ENCODE results near the gene ASB10.

The ASB10 gene

DNA sequence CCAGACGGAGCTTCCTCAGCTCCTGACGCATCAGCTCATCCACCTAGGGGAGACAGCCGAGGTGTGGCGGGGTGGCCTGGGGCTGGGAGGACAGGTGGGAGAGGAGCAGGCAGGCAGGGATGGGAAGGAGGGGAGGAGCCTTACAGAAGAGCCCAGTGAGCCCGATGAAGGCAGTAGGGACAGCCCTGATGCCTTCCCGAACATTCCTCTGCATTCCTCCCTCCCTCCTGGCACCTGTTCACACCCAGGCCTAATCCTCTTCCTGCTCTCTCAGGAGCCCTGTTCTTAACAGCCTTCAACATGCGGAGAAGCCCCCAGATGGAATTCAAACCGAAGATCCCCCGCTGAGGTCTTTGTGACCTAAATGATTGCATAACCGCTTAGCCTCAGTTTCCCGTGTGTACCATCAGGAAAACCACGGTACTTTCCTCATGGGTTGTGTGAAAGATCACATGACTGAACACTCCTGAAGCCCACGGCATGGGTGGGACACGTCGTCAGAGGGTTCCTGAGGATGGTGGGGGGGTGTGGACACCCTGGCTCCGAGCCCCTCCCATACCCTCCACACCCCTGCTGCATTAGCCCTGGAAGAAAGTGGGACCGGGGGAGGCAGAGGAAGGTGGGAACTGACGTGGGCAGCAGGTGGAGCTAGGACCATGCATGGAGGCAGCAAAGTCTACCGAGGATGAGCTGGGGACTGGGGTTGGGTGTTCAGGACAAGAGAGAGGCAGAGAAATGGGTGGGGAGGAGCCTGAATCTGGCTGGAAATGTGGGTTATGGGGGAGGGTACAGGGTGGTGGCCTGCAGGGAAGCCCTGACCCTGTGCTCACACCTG, 8.8 kb upstream of the ASB10 start:
- ATAC-seq (ENCODE audit: insufficient read depth, low read depth) (no peak), DNase-seq (no peak)
- no peaks in the 10 kb centered on the region for H3K9me3 ChIP-seq (ENCODE audit: insufficient read depth, low read length, severe bottlenecking)
- H3K4me1 ChIP-seq (ENCODE audit: insufficient read depth, low read length), result no peaks in the 10 kb centered on the region
- TF ChIP-seq, protein P1, sequence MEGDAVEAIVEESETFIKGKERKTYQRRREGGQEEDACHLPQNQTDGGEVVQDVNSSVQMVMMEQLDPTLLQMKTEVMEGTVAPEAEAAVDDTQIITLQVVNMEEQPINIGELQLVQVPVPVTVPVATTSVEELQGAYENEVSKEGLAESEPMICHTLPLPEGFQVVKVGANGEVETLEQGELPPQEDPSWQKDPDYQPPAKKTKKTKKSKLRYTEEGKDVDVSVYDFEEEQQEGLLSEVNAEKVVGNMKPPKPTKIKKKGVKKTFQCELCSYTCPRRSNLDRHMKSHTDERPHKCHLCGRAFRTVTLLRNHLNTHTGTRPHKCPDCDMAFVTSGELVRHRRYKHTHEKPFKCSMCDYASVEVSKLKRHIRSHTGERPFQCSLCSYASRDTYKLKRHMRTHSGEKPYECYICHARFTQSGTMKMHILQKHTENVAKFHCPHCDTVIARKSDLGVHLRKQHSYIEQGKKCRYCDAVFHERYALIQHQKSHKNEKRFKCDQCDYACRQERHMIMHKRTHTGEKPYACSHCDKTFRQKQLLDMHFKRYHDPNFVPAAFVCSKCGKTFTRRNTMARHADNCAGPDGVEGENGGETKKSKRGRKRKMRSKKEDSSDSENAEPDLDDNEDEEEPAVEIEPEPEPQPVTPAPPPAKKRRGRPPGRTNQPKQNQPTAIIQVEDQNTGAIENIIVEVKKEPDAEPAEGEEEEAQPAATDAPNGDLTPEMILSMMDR (IDR thresholded peaks at IDR 0.05; ENCODE audit: borderline replicate concordance, extremely low read depth, low read length, poor library complexity, severe bottlenecking), result no peak
- TF ChIP-seq EZH2 (IDR thresholded peaks at IDR 0.05; ENCODE audit: borderline replicate concordance, low read depth, low read length, severe bottlenecking), result no peak
- H3K27me3 ChIP-seq (ENCODE audit: insufficient read depth, low read length, poor library complexity), result peaks cover 33% of the 10 kb centered on the region
- no peaks in the 10 kb centered on the region for H3K79me2 ChIP-seq (ENCODE audit: insufficient read depth, low read length)
- H3K4me2 ChIP-seq (ENCODE audit: insufficient read depth, low read length), result no peak overlapping the region
- no peak overlapping the region for H3K27ac ChIP-seq (ENCODE audit: low read length)
- H3K4me3 ChIP-seq (ENCODE audit: low read depth in 1 of 2, low read length in 2 of 2), result no peak overlapping the region
- no peaks in the 10 kb centered on the region for H3K36me3 ChIP-seq (ENCODE audit: insufficient read depth, low read length)
- no peaks in the 10 kb centered on the region; the same call in 1 of the 2 replicates for H4K20me1 ChIP-seq (ENCODE audit: insufficient read depth, low read length)
- no peak overlapping the region for H3K9ac ChIP-seq (ENCODE audit: low read depth, low read length)
- no peak overlapping the region for H2AFZ ChIP-seq (ENCODE audit: low read depth, low read length)

DNA sequence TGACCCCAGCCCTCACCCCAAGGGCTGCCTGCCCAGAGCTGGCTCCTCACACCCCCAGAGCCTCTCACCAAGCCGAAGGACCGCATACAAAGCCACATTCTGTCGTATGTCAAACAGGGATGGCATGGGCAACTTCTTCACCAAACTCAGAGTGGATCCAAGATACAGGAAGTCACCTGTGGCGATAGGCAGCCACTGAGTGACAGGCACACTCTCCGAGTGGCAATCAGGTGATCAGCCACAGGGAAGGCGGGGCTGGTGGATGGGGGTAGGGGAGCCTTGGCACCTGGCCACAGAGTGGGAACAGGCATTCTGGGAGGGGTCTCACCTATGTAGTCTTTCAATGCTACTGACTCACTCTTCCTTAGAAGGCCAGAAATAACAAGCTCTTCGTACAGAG, 7.1 kb upstream of the ASB10 start:
- no peak overlapping the region for H2AFZ ChIP-seq (ENCODE audit: low read depth, low read length)
- no peak overlapping the region for H3K9ac ChIP-seq (ENCODE audit: low read depth, low read length)
- TF ChIP-seq, protein P1 (IDR thresholded peaks at IDR 0.05; ENCODE audit: borderline replicate concordance, extremely low read depth, low read length, poor library complexity, severe bottlenecking), result no peak
- TF ChIP-seq EZH2 (IDR thresholded peaks at IDR 0.05; ENCODE audit: borderline replicate concordance, low read depth, low read length, severe bottlenecking), result no peak
- H4K20me1 ChIP-seq (ENCODE audit: insufficient read depth, low read length), result no peaks in the 10 kb centered on the region; the same call in 1 of the 2 replicates
- no peaks in the 10 kb centered on the region for H3K36me3 ChIP-seq (ENCODE audit: insufficient read depth, low read length)
- peaks cover 31% of the 10 kb centered on the region for H3K27me3 ChIP-seq (ENCODE audit: insufficient read depth, low read length, poor library complexity)
- no peaks in the 10 kb centered on the region for H3K9me3 ChIP-seq (ENCODE audit: insufficient read depth, low read length, severe bottlenecking)
- ATAC-seq (ENCODE audit: insufficient read depth, low read depth) (no peak), DNase-seq (no peak)
- H3K27ac ChIP-seq (ENCODE audit: low read length), result no peak overlapping the region
- no peaks in the 10 kb centered on the region for H3K4me1 ChIP-seq (ENCODE audit: insufficient read depth, low read length)
- H3K79me2 ChIP-seq (ENCODE audit: insufficient read depth, low read length), result no peaks in the 10 kb centered on the region
- H3K4me2 ChIP-seq (ENCODE audit: insufficient read depth, low read length), result no peak overlapping the region
- H3K4me3 ChIP-seq (ENCODE audit: low read depth in 1 of 2, low read length in 2 of 2), result no peak overlapping the region

DNA sequence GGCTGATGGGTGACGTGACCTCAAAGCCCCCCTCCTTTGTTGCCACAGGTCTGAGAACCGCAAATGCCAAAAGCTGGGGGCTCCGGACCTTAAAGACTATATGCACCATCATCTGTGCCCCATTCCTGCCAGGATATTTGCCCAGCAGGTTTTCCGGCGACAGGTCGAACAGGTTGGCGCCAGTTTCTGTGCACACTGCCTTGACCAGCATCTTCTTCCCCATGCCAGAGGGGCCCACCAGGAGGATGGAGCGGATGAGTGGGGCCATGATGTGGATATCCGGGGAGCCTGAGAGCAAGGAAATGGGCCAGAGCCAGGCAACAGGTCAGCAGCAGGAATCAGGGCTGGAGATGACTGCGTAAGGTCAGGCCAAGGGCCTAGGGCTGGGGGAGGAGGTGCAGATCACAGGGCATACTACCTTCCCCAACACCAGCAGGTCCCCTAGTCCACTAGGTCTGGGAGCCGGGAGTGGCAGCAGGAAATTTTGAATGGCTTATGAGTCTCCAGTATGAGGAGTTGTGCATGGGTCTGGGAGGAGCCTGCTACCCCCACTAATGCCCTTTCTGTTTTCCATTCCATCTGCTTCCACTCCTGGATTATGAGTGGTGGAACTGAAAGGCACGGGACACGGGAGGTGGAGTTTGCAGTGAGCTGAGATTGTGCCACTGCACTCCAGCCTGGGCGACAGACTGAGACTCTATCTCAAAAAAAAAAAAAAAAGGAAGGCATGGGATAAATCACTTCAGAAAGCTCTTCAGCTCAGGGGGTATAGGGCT, 6.3 kb upstream of the ASB10 start:
- Histone ChIP-seq H2AFZ (ENCODE audit: low read depth, low read length) (no peak overlapping the region), H3K9ac (ENCODE audit: low read depth, low read length) (no peak overlapping the region), H3K9me3 (ENCODE audit: insufficient read depth, low read length, severe bottlenecking) (no peaks in the 10 kb centered on the region), H4K20me1 (ENCODE audit: insufficient read depth, low read length) (no peaks in the 10 kb centered on the region), H3K4me2 (ENCODE audit: insufficient read depth, low read length) (no peak overlapping the region), H3K4me3 (ENCODE audit: low read depth in 1 of 2, low read length in 2 of 2) (no peak overlapping the region), H3K79me2 (ENCODE audit: insufficient read depth, low read length) (no peaks in the 10 kb centered on the region), H3K27ac (ENCODE audit: low read length) (no peak overlapping the region), H3K27me3 (ENCODE audit: insufficient read depth, low read length, poor library complexity) (peaks cover 24% of the 10 kb centered on the region), H3K4me1 (ENCODE audit: insufficient read depth, low read length) (no peaks in the 10 kb centered on the region), H3K36me3 (ENCODE audit: insufficient read depth, low read length) (no peaks in the 10 kb centered on the region)
- no peak for TF ChIP-seq EZH2 (IDR thresholded peaks at IDR 0.05; ENCODE audit: borderline replicate concordance, low read depth, low read length, severe bottlenecking)
- TF ChIP-seq, protein P1 (IDR thresholded peaks at IDR 0.05; ENCODE audit: borderline replicate concordance, extremely low read depth, low read length, poor library complexity, severe bottlenecking), result no peak
- no peak for ATAC-seq (ENCODE audit: insufficient read depth, low read depth)
- no peak for DNase-seq

Data from DND-41 (cell line).